Mesothelial cell of epicardium (in vitro differentiated cells): ENCODE data around the gene C1orf87. TPM values are rescaled to one million over a fixed set of nuclear protein-coding genes. Genes with fewer than 3 reads are reported as not detected.

Experiments
- DNase-seq, 2 experiments: peaks; one replicate each; pipeline ENCODE4 v3.0.0; 2021; ENCODE audit warnings: low spot score in 2 of 2; ENCODE audit not compliant: unreplicated experiment in 2 of 2
- H3K27ac Mint-ChIP-seq: 2 replicates; pipeline ENCODE4 v1.8.0; 2021; ENCODE audit warnings: mixed read lengths
- H3K27me3 Mint-ChIP-seq: 2 replicates; pipeline ENCODE4 v1.8.0; 2021; ENCODE audit warnings: low read depth, mixed read lengths
- H3K36me3 Mint-ChIP-seq: 2 replicates; pipeline ENCODE4 v1.8.0; 2021; ENCODE audit warnings: mixed read lengths
- H3K4me1 Mint-ChIP-seq: 2 replicates; pipeline ENCODE4 v1.8.0; 2021; ENCODE audit warnings: mixed read lengths
- H3K4me3 Mint-ChIP-seq: 2 replicates; pipeline ENCODE4 v1.8.0; 2021; ENCODE audit warnings: mild to moderate bottlenecking, moderate library complexity, mixed read lengths
- H3K9me3 Mint-ChIP-seq: 2 replicates; pipeline ENCODE4 v1.8.0; 2021; ENCODE audit warnings: mixed read lengths
- total RNA-seq: library from RNA; stranded (reverse); gene quantifications from 3 replicates; pipeline ENCODE4 v1.2.1, GENCODE V29; 2021
- TF ChIP-seq, protein P1 (sequence below): fragments of 200-600 bp; sonication (generic); IDR thresholded peaks from one replicate; pipeline ENCODE4 v1.5.0; 2021; ENCODE audit warnings: antibody characterized with exemption; ENCODE audit not compliant: unreplicated experiment

The C1orf87 gene
- total RNA-seq, 1 donor from 2014 or later, result not detected

DNA sequence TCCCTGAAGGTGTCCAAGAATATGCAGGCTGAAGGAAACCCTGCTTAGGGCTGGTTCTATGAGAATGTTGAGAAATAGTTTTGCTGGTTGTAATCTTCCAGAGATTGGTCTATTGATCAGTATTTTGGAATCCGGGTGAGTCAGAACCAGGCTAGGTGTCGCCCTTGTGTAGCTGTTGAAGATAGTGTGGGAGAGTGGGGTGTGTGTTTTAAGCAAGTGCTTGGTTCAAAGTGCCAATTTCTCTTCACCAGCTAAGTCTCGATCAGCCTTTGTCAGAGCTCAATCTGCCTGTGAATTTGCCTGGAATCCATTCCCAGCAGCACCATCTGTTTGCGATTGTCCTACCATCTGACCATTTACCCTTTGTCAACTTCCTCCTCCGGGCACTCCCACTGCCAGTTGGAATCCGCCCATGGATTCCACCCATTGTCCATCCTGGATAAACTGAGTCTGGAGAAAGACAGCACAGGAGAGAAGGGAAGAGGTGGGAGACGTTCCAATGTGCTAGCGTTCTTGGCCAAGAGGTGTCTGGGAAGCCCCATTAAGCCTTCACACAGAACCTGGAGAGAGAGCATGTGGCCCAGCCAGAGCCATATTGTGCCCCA lies 87.6 kb downstream of the C1orf87 start:
- H3K27ac Mint-ChIP-seq, result no peak overlapping the region
- H3K27me3 Mint-ChIP-seq, result peaks cover 66% of the 10 kb centered on the region
- H3K36me3 Mint-ChIP-seq, result no peaks in the 10 kb centered on the region
- no peak for DNase-seq
- peaks cover 8% of the 10 kb centered on the region for H3K4me1 Mint-ChIP-seq
- no peaks in the 10 kb centered on the region for H3K9me3 Mint-ChIP-seq
- TF ChIP-seq, protein P1, sequence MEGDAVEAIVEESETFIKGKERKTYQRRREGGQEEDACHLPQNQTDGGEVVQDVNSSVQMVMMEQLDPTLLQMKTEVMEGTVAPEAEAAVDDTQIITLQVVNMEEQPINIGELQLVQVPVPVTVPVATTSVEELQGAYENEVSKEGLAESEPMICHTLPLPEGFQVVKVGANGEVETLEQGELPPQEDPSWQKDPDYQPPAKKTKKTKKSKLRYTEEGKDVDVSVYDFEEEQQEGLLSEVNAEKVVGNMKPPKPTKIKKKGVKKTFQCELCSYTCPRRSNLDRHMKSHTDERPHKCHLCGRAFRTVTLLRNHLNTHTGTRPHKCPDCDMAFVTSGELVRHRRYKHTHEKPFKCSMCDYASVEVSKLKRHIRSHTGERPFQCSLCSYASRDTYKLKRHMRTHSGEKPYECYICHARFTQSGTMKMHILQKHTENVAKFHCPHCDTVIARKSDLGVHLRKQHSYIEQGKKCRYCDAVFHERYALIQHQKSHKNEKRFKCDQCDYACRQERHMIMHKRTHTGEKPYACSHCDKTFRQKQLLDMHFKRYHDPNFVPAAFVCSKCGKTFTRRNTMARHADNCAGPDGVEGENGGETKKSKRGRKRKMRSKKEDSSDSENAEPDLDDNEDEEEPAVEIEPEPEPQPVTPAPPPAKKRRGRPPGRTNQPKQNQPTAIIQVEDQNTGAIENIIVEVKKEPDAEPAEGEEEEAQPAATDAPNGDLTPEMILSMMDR, result no peak
- H3K4me3 Mint-ChIP-seq, result no peak overlapping the region

DNA sequence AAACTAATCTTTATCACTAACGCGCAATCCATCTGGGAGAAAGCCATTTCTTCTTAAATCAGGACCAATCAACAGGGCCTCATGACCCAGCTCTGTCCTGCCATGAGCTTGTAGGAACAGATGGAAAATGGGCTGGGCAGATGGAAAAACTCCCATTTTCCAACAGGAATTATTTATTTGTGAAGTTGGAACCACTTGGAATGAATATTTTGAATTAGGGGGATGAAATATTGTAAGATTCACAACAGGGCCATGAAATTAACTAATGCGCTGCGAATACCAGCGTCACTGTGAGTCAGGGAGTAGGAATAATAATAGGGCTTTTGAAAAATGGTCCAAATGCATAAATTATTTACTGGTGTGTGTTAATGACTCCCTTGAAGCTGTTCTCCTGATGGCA lies 93.9 kb downstream of the C1orf87 start:
- no peak for DNase-seq
- Mint-ChIP-seq H3K27me3 (peaks cover 35% of the 10 kb centered on the region), H3K27ac (no peak overlapping the region), H3K9me3 (no peaks in the 10 kb centered on the region), H3K4me3 (no peak overlapping the region), H3K36me3 (no peaks in the 10 kb centered on the region), H3K4me1 (peaks cover 10% of the 10 kb centered on the region)
- TF ChIP-seq, protein P1, result no peak

DNA sequence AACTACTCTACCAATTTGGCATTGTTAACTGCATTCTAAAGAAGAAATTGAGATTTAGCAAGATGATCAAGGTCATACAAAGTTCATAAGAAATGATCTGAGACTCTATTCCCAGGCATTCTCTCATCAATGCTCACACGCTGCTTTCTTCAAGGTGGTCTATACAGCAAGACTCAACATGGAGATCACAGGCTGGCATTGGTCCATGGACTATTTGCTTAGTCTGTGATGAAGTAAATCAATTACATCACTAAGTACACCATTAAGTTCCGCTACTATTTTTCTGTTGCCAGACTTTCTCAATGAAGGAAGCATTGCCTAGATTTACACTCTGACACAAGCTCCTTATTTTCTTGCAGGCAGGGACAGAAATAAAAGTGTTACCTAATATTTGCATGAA lies 95.1 kb downstream of the C1orf87 start:
- peaks cover 37% of the 10 kb centered on the region for H3K27me3 Mint-ChIP-seq
- TF ChIP-seq, protein P1, result no peak
- no peaks in the 10 kb centered on the region for H3K36me3 Mint-ChIP-seq
- no peak overlapping the region for H3K4me3 Mint-ChIP-seq
- H3K9me3 Mint-ChIP-seq, result no peaks in the 10 kb centered on the region
- no peak for DNase-seq
- peaks cover 10% of the 10 kb centered on the region for H3K4me1 Mint-ChIP-seq
- no peak overlapping the region for H3K27ac Mint-ChIP-seq

DNA sequence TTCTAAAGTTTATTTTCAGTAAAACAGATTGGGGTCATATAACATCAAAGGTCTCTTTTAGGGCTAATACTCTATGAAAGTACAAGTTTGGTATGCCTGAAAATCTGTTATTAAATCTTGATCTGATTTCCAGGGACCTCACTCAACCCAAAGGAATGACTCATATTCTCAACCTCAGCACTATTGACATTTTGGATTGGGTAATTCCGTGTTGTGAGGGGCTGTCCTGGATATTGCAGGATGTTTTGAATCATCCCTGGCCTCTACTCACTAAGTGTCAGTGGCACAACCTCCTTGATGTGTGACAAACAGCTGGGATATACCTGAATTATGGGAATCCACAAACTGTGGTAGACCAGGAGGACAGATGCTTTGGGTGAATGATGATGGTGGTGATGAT lies 95.5 kb downstream of the C1orf87 start:
- H3K27me3 Mint-ChIP-seq, result peaks cover 39% of the 10 kb centered on the region

DNA sequence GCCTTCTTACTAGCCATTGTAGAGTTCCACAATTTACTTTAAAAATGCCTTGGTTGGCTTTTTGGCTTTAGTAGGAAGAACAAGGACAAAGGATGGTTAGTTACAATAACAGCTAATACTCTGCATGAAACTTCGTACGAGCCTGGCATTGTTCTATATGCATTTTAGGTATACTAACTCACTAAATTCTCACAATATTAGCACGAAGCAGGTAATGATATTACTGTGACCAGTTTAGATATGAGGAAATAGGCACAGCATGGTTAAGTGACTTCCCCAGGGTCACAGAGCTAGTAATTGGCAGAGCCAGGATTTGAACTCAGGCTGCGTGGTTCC lies 96.5 kb downstream of the C1orf87 start:
- Mint-ChIP-seq H3K36me3 (no peaks in the 10 kb centered on the region), H3K27ac (no peak overlapping the region), H3K4me1 (peaks cover 10% of the 10 kb centered on the region), H3K9me3 (no peaks in the 10 kb centered on the region), H3K27me3 (peaks cover 37% of the 10 kb centered on the region), H3K4me3 (no peak overlapping the region)
- TF ChIP-seq, protein P1, result no peak
- DNase-seq, result no peak

More for the DNA sequence above, 95.5 kb downstream of the C1orf87 start:
- DNase-seq, result no peak
- TF ChIP-seq, protein P1, result no peak
- H3K36me3 Mint-ChIP-seq, result no peaks in the 10 kb centered on the region
- no peak overlapping the region for H3K27ac Mint-ChIP-seq
- peaks cover 10% of the 10 kb centered on the region for H3K4me1 Mint-ChIP-seq
- no peak overlapping the region for H3K4me3 Mint-ChIP-seq
- H3K9me3 Mint-ChIP-seq, result no peaks in the 10 kb centered on the region
